Measurements from ENCODE around the gene KCNA5.

The KCNA5 gene

GRCh38 chr12:5039815-5040214 lies 3.9 kb upstream of the KCNA5 start:
- no peak for DNase-seq
- H3K9me3 Mint-ChIP-seq, result no peaks in the 10 kb centered on the region

GRCh38 chr12:5040368-5040767 lies 3.3 kb upstream of the KCNA5 start:
- H3K4me1 Mint-ChIP-seq, result no peaks in the 10 kb centered on the region
- H3K9me3 Mint-ChIP-seq, result peaks cover 0 to 5% of the 10 kb centered on the region in 2 donors
- no peak overlapping the region for H3K4me3 Mint-ChIP-seq
- DNase-seq (no peak), ATAC-seq (no peak)
- H3K27me3 Mint-ChIP-seq, result peaks cover 66% of the 10 kb centered on the region
- no peak overlapping the region for H3K27ac Mint-ChIP-seq

More at GRCh38 chr12:5039815-5040214, 3.9 kb upstream of the KCNA5 start:
- Mint-ChIP-seq H3K27ac (no peak overlapping the region), H3K27me3 (peaks cover 61% of the 10 kb centered on the region), H3K4me1 (peaks cover under 1% of the 10 kb centered on the region), H3K4me3 (no peak overlapping the region)
- ATAC-seq, result no peak

- Mint-ChIP-seq H3K27me3 (peaks cover 60% of the 10 kb centered on the region), H3K4me1 (no peaks in the 10 kb centered on the region), H3K4me3 (no peak overlapping the region), H3K27ac (no peak overlapping the region), H3K9me3 (peaks cover 0 to 8% of the 10 kb centered on the region in 2 donors)
- ATAC-seq (no peak), DNase-seq (no peak)
Observed at GRCh38 chr12:5044420-5045295, 979 bp downstream of the KCNA5 start.

- peaks cover 53% of the 10 kb centered on the region for H3K27me3 Mint-ChIP-seq
- no peak for ATAC-seq
- no peak overlapping the region for H3K4me3 Mint-ChIP-seq
- peaks cover 0 to 8% of the 10 kb centered on the region in 2 donors for H3K9me3 Mint-ChIP-seq
- H3K4me1 Mint-ChIP-seq, result no peaks in the 10 kb centered on the region
- no peak for DNase-seq
- H3K27ac Mint-ChIP-seq, result no peak overlapping the region
Observed at GRCh38 chr12:5047094-5047493, 3.4 kb downstream of the KCNA5 start.

- Mint-ChIP-seq H3K9me3 (peaks cover 0 to 8% of the 10 kb centered on the region in 2 donors), H3K27ac (no peak overlapping the region), H3K4me3 (no peak overlapping the region), H3K27me3 (peaks cover 46% of the 10 kb centered on the region), H3K4me1 (no peaks in the 10 kb centered on the region)
- ATAC-seq (no peak), DNase-seq (no peak)
Observed at GRCh38 chr12:5047729-5048128, 4.0 kb downstream of the KCNA5 start.

GRCh38 chr12:5050542-5050941 lies 6.9 kb downstream of the KCNA5 start:
- Mint-ChIP-seq H3K9me3 (peaks cover 0 to 2% of the 10 kb centered on the region in 2 donors), H3K27ac (no peak overlapping the region), H3K4me3 (no peak overlapping the region), H3K4me1 (no peaks in the 10 kb centered on the region), H3K27me3 (peaks cover 28% of the 10 kb centered on the region)
- DNase-seq (no peak), ATAC-seq (peak; percentile 55)

- DNase-seq (no peak), ATAC-seq (no peak)
- Mint-ChIP-seq H3K4me3 (no peak overlapping the region), H3K27ac (peak overlapping the region in 1 of 2 donors; percentile 3), H3K27me3 (peaks cover 20% of the 10 kb centered on the region), H3K9me3 (no peaks in the 10 kb centered on the region), H3K4me1 (no peaks in the 10 kb centered on the region)
Observed at GRCh38 chr12:5051334-5051733, 7.7 kb downstream of the KCNA5 start.

GRCh38 chr12:5051913-5052312 lies 8.2 kb downstream of the KCNA5 start:
- Mint-ChIP-seq H3K4me3 (no peak overlapping the region), H3K27ac (no peak overlapping the region), H3K4me1 (no peaks in the 10 kb centered on the region), H3K9me3 (no peaks in the 10 kb centered on the region), H3K27me3 (peaks cover 16% of the 10 kb centered on the region)
- DNase-seq, result no peak
- ATAC-seq, result no peak

GRCh38 chr12:5052348-5052747 lies 8.7 kb downstream of the KCNA5 start:
- no peak for ATAC-seq
- Mint-ChIP-seq H3K4me3 (no peak overlapping the region), H3K27me3 (peaks cover 16% of the 10 kb centered on the region), H3K9me3 (no peaks in the 10 kb centered on the region), H3K4me1 (no peaks in the 10 kb centered on the region), H3K27ac (no peak overlapping the region)
- no peak for DNase-seq

GRCh38 chr12:5059358-5059757 lies 15.7 kb downstream of the KCNA5 start:
- DNase-seq, result no peak
- Mint-ChIP-seq H3K27me3 (peaks cover 20% of the 10 kb centered on the region), H3K9me3 (no peaks in the 10 kb centered on the region), H3K27ac (no peak overlapping the region), H3K4me1 (no peaks in the 10 kb centered on the region), H3K4me3 (no peak overlapping the region)
- no peak for ATAC-seq

GRCh38 chr12:5060958-5061357 lies 17.3 kb downstream of the KCNA5 start:
- Mint-ChIP-seq H3K9me3 (no peaks in the 10 kb centered on the region), H3K4me1 (no peaks in the 10 kb centered on the region), H3K4me3 (no peak overlapping the region), H3K27ac (no peak overlapping the region), H3K27me3 (peaks cover 20% of the 10 kb centered on the region)
- no peak for DNase-seq
- no peak for ATAC-seq

GRCh38 chr12:5063149-5063548 lies 19.5 kb downstream of the KCNA5 start:
- no peak for DNase-seq
- peaks cover 20% of the 10 kb centered on the region for H3K27me3 Mint-ChIP-seq
- no peaks in the 10 kb centered on the region for H3K4me1 Mint-ChIP-seq
- no peak for ATAC-seq
- H3K27ac Mint-ChIP-seq, result no peak overlapping the region
- no peak overlapping the region for H3K4me3 Mint-ChIP-seq
- H3K9me3 Mint-ChIP-seq, result no peaks in the 10 kb centered on the region

GRCh38 chr12:5064913-5065490 lies 21.3 kb downstream of the KCNA5 start:
- Mint-ChIP-seq H3K27ac (no peak overlapping the region), H3K27me3 (peaks cover 16% of the 10 kb centered on the region), H3K4me1 (no peaks in the 10 kb centered on the region), H3K4me3 (no peak overlapping the region), H3K9me3 (no peaks in the 10 kb centered on the region)
- ATAC-seq (no peak), DNase-seq (no peak)

GRCh38 chr12:5066251-5066650 lies 22.6 kb downstream of the KCNA5 start:
- ATAC-seq, result no peak
- DNase-seq, result no peak
- no peak overlapping the region for H3K27ac Mint-ChIP-seq
- H3K9me3 Mint-ChIP-seq, result no peaks in the 10 kb centered on the region
- peaks cover 3% of the 10 kb centered on the region for H3K27me3 Mint-ChIP-seq
- H3K4me3 Mint-ChIP-seq, result no peak overlapping the region
- H3K4me1 Mint-ChIP-seq, result no peaks in the 10 kb centered on the region

GRCh38 chr12:5068126-5068525 lies 24.4 kb downstream of the KCNA5 start:
- no peak overlapping the region for H3K4me3 Mint-ChIP-seq
- H3K27ac Mint-ChIP-seq, result no peak overlapping the region

GRCh38 chr12:5068619-5069018 lies 24.9 kb downstream of the KCNA5 start:
- H3K9me3 Mint-ChIP-seq, result no peaks in the 10 kb centered on the region
- H3K4me1 Mint-ChIP-seq, result no peaks in the 10 kb centered on the region
- DNase-seq, result no peak
- peaks cover 10% of the 10 kb centered on the region for H3K27me3 Mint-ChIP-seq
- no peak for ATAC-seq
- no peak overlapping the region for H3K4me3 Mint-ChIP-seq
- H3K27ac Mint-ChIP-seq, result no peak overlapping the region

More at GRCh38 chr12:5068126-5068525, 24.4 kb downstream of the KCNA5 start:
- ATAC-seq, result no peak
- peaks cover 10% of the 10 kb centered on the region for H3K27me3 Mint-ChIP-seq
- DNase-seq, result no peak
- H3K9me3 Mint-ChIP-seq, result no peaks in the 10 kb centered on the region
- H3K4me1 Mint-ChIP-seq, result no peaks in the 10 kb centered on the region

All from stimulated activated naive CD8-positive, alpha-beta T cell treated with anti-CD3 and anti-CD28 coated beads, Interleukin-15, amount 100 ng/mL, for 72 hours (primary cell).